GM19438 (cell line): Measurements from ENCODE around the gene RBMS2.
"Not testable (repeated sequence)": the region's sequence is repeated elsewhere in the genome, so short reads cannot be mapped to it uniquely, and the experiment has no call there.

Experiments used
- ATAC-seq: cut with Tn5 transposase; IDR thresholded peaks from one replicate; pipeline ENCODE4 v1.9.1; 2021; ENCODE audit warnings: low read depth; ENCODE audit not compliant: unreplicated experiment

RBMS2 gene, protein sequence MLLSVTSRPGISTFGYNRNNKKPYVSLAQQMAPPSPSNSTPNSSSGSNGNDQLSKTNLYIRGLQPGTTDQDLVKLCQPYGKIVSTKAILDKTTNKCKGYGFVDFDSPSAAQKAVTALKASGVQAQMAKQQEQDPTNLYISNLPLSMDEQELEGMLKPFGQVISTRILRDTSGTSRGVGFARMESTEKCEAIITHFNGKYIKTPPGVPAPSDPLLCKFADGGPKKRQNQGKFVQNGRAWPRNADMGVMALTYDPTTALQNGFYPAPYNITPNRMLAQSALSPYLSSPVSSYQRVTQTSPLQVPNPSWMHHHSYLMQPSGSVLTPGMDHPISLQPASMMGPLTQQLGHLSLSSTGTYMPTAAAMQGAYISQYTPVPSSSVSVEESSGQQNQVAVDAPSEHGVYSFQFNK

GRCh38 chr12:56521590-56522371 is at the start of gene RBMS2:
Gene RBMS2, plus strand, starts transcription at chr12:56521820. Its CDS starts 204 bp downstream, at chr12:56522024.
- no peak for ATAC-seq

DNA sequence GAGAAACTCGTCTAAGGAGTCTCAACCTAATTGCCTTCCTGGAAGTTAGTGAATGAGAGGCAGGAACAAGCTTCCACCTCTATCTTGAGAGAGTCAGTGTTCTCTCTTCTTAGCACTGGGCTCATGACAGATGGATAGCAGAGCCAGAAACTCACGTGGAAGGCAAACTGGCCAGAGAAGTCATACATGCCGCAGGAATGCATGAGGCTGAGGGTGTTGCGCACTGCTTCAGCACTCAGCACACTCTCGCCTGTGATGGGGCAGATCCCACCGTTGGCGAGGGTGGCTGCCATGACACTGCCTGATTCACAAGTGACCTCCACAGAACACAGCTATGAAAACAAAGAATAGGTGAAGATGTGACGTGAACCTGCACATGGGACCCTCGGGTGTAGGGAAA is 47.2 kb upstream of the RBMS2 start:
- ATAC-seq: no peak

DNA sequence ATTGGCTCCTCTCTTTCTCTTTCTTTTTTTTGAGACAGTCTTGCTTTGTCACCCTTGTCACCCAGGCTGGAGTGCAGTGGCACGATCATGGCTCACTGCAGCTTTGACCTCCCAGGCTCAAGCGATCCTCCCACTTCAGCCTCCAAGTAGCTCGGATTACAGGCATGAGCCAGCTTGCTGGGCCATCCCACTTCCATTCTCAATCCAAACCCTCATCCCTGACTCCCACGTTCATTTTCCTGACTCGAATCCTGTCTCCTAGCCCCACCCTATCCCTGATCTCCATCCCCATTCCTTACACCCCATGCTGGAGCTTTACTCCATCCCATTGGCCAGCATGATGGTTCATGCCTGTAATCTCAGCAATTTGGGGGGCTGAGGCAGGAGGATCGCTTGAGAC is 45.5 kb upstream of the RBMS2 start:
- no peak for ATAC-seq

GRCh38 chr12:56476972-56477432 is 44.6 kb upstream of the RBMS2 start:
- no peak for ATAC-seq

- ATAC-seq: no peak
These were observed 43.9 kb upstream of the RBMS2 start for GRCh38 chr12:56477521-56478225.

DNA sequence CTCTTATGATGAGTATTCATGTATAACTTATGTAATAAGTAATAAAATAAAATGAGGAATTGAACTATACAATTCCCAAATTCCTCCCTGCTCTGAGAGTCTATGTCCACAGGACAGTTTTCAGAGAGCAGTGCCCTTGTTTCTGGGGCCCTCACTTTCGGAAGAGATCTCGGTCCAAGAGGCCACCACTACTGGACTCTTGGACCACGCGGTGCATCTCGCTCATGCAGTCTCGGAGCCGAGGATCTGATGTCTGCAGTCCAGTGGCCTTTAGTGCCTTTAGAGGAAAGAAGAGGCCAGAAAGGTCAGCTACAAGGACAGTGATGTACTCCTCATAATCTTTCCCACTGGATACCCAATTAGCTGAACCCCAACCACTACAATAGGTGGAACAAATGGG is 42.0 kb upstream of the RBMS2 start:
- ATAC-seq: no peak

DNA sequence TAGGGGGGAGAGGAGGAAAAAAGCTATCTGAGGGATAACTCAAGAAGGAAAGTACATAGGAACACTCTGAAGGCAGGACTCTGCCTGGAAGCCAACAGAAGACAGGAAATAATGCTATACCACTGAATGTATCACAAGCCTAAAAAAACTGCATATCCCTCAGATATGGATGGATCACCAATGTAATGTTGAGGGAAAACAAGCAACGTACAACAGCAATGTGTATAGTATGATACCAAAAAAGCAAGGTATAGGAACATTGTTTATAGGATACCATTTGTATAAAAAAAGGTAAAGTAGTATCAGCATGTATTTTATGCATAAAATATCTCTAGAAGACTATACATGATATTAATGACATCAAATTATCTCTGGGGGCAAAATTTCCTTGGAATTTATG is 37.1 kb upstream of the RBMS2 start:
- ATAC-seq: no peak

- ATAC-seq: no peak
These were observed 34.9 kb upstream of the RBMS2 start for GRCh38 chr12:56486694-56487093.

GRCh38 chr12:56487448-56488040 is 34.1 kb upstream of the RBMS2 start:
- peak; percentile 34 for ATAC-seq

- ATAC-seq: peak; percentile 77
These were observed 33.3 kb upstream of the RBMS2 start, which contains the start of gene GLS2 for GRCh38 chr12:56488041-56488955. Gene GLS2, minus strand, starts transcription at chr12:56488161. Its CDS starts 43 bp downstream, at chr12:56488118.

DNA sequence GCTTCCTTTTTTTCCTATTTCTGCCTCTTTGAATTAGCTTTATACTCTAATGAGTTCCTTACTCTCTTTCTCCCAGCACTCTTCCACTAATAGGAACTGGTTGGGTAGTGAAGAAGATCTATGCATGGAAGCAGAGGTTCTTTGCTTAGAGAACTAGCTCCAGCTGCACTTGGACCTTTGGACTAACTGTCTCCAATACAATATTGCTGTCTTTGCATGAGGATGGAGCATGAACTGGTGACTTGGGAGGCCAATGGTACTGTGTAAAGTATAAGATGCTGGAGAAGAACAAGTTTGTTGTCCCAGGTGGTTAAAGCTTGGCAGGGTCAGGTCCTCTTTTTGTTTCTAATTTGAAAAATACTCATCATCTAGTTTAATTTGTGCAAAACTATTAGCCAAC is 31.3 kb upstream of the RBMS2 start:
- no peak for ATAC-seq

DNA sequence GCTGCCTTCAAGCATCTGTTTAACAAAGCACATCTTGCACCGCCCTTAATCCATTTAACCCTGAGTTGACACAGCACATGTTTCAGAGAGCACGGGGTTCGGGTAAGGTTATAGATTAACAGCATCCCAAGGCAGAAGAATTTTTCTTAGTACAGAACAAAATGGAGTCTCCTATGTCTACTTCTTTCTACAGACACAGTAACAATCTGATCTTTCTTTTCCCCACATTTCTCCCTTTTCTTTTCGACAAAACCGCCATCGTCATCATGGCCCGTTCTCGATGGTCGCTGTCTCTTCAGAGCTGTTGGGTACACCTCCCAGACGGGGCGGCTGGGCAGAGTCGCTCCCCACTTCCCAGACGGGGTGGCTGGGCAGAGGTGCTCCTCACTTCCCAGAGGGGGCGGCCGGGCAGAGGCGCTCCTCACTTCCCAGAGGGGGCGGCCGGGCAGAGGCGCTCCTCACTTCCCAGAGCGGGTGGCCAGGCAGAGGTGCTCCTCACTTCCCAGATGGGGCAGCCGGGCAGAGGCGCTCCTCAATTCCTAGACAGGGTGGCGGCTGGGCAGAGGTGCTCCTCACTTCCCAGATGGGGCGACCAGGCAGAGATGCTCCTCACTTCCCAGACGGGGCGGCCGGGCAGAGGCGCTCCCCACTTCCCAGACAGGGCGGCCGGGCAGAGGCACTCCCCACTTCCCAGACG is 28.1 kb upstream of the RBMS2 start:
- not testable (repeated sequence) for ATAC-seq

DNA sequence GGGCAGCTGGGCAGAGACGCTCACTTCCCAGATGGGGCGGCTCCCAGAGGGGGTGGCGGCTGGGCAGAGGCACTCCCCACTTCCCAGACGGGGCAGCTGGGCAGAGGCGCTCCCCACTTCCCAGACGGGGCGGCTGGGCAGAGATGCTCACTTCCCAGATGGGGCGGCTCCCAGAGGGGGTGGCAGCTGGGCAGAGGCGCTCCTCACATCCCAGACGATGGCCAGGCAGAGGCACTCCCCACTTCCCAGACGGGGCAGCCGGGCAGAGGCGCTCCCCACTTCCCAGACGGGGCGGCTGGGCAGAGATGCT is 27.6 kb upstream of the RBMS2 start:
- ATAC-seq: not testable (repeated sequence)

DNA sequence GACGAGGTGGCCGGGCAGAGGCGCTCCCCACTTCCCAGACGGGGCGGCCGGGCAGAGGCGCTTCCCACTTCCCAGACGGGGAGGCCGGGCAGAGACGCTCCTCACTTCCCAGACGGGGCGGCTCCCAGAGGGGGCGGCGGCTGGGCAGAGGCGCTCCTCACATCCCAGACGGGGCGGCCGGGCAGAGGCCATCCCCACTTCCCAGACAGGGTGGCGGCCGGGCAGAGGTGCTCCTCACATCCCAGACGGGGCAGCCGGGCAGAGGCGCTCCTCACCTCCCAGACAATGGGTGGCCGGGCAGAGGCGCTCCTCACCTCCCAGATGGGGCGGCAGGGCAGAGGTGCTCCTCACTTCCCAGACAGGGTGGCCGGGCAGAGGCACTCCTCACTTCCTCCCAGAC is 27.1 kb upstream of the RBMS2 start:
- ATAC-seq: not testable (repeated sequence)

DNA sequence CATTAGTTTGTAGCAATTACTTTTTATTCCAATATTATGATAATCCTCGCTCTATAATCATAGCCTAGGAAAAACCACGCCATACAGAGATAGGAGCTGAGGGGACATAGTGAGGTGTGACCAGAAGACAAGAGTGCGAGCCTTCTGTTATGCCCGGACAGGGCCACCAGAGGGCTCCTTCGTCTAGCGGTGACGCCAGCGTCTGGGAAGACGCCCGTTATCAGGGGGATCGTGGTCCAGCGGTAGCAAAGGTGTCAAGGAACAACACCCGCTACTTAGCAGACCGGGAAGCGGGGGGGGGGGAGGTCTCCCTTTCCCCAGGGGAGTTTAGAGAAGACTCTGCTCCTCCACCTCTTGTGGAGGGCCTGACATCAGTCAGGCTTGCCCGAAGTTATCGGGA is 24.9 kb upstream of the RBMS2 start:
- not testable (repeated sequence) for ATAC-seq

- not testable (repeated sequence) for ATAC-seq
These were observed 23.3 kb upstream of the RBMS2 start for GRCh38 chr12:56498126-56498902.

- ATAC-seq: not testable (repeated sequence)
These were observed 22.2 kb upstream of the RBMS2 start for GRCh38 chr12:56499452-56499851.

DNA sequence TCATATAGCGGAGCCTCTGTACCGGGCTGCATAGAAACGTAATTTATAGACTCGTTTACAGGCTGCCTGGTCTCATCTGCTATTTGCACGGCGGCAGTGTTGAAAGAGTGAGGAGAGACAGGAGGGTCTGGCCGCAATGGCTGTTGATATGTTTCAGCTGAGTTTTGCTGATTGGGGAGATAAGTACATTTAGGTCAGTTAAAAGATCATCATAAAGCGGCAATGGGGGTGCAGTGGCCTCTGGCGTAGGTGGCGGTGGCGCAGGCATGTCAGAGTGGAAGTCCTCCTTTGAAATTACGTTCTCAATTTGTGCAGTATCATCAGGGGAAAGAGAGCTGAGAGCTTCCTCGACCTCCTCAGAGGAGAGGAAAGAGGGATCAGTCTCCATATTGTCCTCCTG is 21.7 kb upstream of the RBMS2 start:
- not testable (repeated sequence) for ATAC-seq
